B cell (primary cell): ENCODE data around the gene TMEM266. TPM values are rescaled to one million over a fixed set of nuclear protein-coding genes. Genes with fewer than 3 reads are reported as not detected.
A peak's percentile ranks its signal among the peaks of the same experiment; 100 is the strongest.

Experiments
- ATAC-seq: fragments of 200-7000 bp; cut with Tn5 transposase; one replicate; pipeline ENCODE4 v1.10.0; 2021; ENCODE audit warnings: low read depth, mild to moderate bottlenecking, moderate number of reproducible peaks, moderate library complexity
- CTCF ChIA-PET: fragments of 350-600 bp; sonication (Branson Sonifier 250); formaldehyde crosslinking; loops from one replicate; lab custom pipeline; 2021; ENCODE audit warnings: antibody characterized with exemption, inconsistent platforms; lab: Charles Lee
- POLR2A ChIA-PET: fragments of 350-600 bp; sonication (Branson Sonifier 250); formaldehyde crosslinking; loops from one replicate; lab custom pipeline; 2021; ENCODE audit warnings: antibody characterized with exemption; lab: Charles Lee
- DNase-seq: peaks from one replicate; pipeline ENCODE4 v3.0.0; 2013
- H2AFZ ChIP-seq: 2 replicates; pipeline ENCODE4 v1.6.1; 2012; ENCODE audit warnings: mild to moderate bottlenecking, low read depth, low read length; ENCODE audit not compliant: insufficient read depth, poor library complexity, severe bottlenecking
- H3K27ac ChIP-seq, 2 donors: 1 replicate in 1 of 2; 2 replicates in 1 of 2; pipeline ENCODE4 v1.5.1; 2012 to 2013; ENCODE audit warnings: low read length in 2 of 2, mild to moderate bottlenecking in 2 of 2, moderate library complexity in 1 of 2
- H3K27me3 ChIP-seq, 4 experiments: fragments of 200-600 bp in 1 of 4; sonication (generic) in 1 of 4; replicated peaks in 1 of 4; 1 replicate in 2 of 4; 2 replicates in 2 of 4; pipeline versions ENCODE4 v1.6.1 to v1.7.0; 2013 to 2016; ENCODE audit warnings: low read length in 3 of 4, mild to moderate bottlenecking in 2 of 4, mixed read lengths in 1 of 4, moderate library complexity in 1 of 4; ENCODE audit not compliant: insufficient read depth in 4 of 4, control insufficient read depth in 3 of 4; ENCODE audit errors: control extremely low read depth in 1 of 4
- H3K36me3 ChIP-seq, 2 experiments: replicated peaks in 1 of 2; 1 replicate in 1 of 2; 2 replicates in 1 of 2; pipeline versions ENCODE4 v1.6.1 to v1.7.1; 2013; ENCODE audit warnings: low read length in 1 of 2; ENCODE audit not compliant: insufficient read depth in 2 of 2, control insufficient read depth in 1 of 2; ENCODE audit errors: control extremely low read depth in 1 of 2, extremely low read depth in 1 of 2
- H3K4me1 ChIP-seq, 2 donors: fragments of 200-600 bp in 1 of 2; sonication (generic) in 1 of 2; 1 replicate in 1 of 2; 2 replicates in 1 of 2; pipeline versions ENCODE4 v1.5.1 to v1.6.1; 2013 to 2017; ENCODE audit warnings: low read length in 2 of 2; ENCODE audit not compliant: control insufficient read depth in 2 of 2, insufficient read depth in 2 of 2
- H3K4me2 ChIP-seq: replicated peaks from 2 replicates; pipeline ENCODE3; 2012; ENCODE audit warnings: mild to moderate bottlenecking, low read depth, low read length; ENCODE audit not compliant: poor library complexity, severe bottlenecking
- H3K4me3 ChIP-seq, 5 experiments: fragments of 200-600 bp in 1 of 5; sonication (generic) in 1 of 5; 1 replicate in 3 of 5; 2 replicates in 2 of 5; pipeline versions ENCODE4 v1.5.1 to v1.7.0; 2011 to 2016; ENCODE audit warnings: low read length in 4 of 5, mild to moderate bottlenecking in 4 of 5, low read depth in 2 of 5, control low read depth in 1 of 5, moderate library complexity in 1 of 5; ENCODE audit not compliant: insufficient read depth in 1 of 5; ENCODE audit errors: control extremely low read depth in 1 of 5, extremely low read depth in 1 of 5
- H3K79me2 ChIP-seq: fragments of 200-600 bp; sonication (generic); one replicate; pipeline ENCODE4 v1.6.0; 2016; ENCODE audit warnings: low read length; ENCODE audit not compliant: control insufficient read depth, insufficient read depth
- H3K9ac ChIP-seq: fragments of 200-600 bp; sonication (generic); 2 replicates; pipeline ENCODE4 v1.6.1; 2017; ENCODE audit warnings: mild to moderate bottlenecking, low read length, moderate library complexity
- H3K9me3 ChIP-seq, 3 donors: one replicate each; pipeline versions ENCODE4 v1.6.1 to v1.7.1; 2013; ENCODE audit warnings: low read length in 2 of 3; ENCODE audit not compliant: control insufficient read depth in 2 of 3, insufficient read depth in 1 of 3; ENCODE audit errors: control extremely low read depth in 1 of 3
- H4K20me1 ChIP-seq: 2 replicates; pipeline ENCODE4 v1.6.0; 2012; ENCODE audit warnings: mild to moderate bottlenecking, low read length; ENCODE audit not compliant: insufficient read depth, control insufficient read depth, poor library complexity, severe bottlenecking
- H3K27ac Mint-ChIP-seq: one replicate; pipeline ENCODE4 v1.8.0; 2021; ENCODE audit warnings: mixed read lengths
- H3K27me3 Mint-ChIP-seq: one replicate; pipeline ENCODE4 v1.8.0; 2021; ENCODE audit warnings: mixed read lengths
- H3K4me1 Mint-ChIP-seq: one replicate; pipeline ENCODE4 v1.8.0; 2021; ENCODE audit warnings: mixed read lengths
- H3K4me3 Mint-ChIP-seq: one replicate; pipeline ENCODE4 v1.8.0; 2021; ENCODE audit warnings: mixed read lengths
- H3K9me3 Mint-ChIP-seq: one replicate; pipeline ENCODE4 v1.8.0; 2022; ENCODE audit warnings: mixed read lengths; ENCODE audit not compliant: insufficient read depth
- EZH2 ChIP-seq: IDR thresholded peaks from 2 replicates; pipeline ENCODE4 v1.6.1; 2012; ENCODE audit warnings: borderline replicate concordance, low read depth, mild to moderate bottlenecking, moderate library complexity, low read length; ENCODE audit not compliant: insufficient read depth, poor library complexity, severe bottlenecking
- WGBS: methylation state at CpG from one replicate; pipeline ENCODE4 v1.1.5; 2013; ENCODE audit warnings: missing lambda C conversion rate; ENCODE audit not compliant: insufficient coverage; 5-methylcytosine and 5-hydroxymethylcytosine counted together
- intact Hi-C: fragments of 100-400 bp; cut with micrococcal nuclease; formaldehyde crosslinking; loops from one replicate; pipeline ENCODE4 v1.10.0; 2022
- polyA plus RNA-seq: library from polyadenylated mRNA; depleted of rRNA; stranded (reverse); fragments of >200 nt; gene quantifications from 2 replicates; pipeline ENCODE4 v1.2.3, GENCODE V29; 2012
- total RNA-seq, 2 donors: library from RNA; stranded (reverse); fragments of 120-200 nt in 1 of 2; gene quantifications; 1 replicate in 1 of 2; 2 replicates in 1 of 2; pipeline versions ENCODE4 v1.2.3 to v1.2.4, GENCODE V29; 2013 to 2022
- TF ChIP-seq, protein P1 (sequence below): fragments of 200-600 bp; IDR thresholded peaks from one replicate; pipeline ENCODE4 v1.8.0; 2022; ENCODE audit warnings: antibody characterized with exemption, mild to moderate bottlenecking

The TMEM266 gene
- total and polyA plus RNA-seq, 2 donors (not counting 1 experiment from before 2014, with no cell fraction given): not detected

DNA sequence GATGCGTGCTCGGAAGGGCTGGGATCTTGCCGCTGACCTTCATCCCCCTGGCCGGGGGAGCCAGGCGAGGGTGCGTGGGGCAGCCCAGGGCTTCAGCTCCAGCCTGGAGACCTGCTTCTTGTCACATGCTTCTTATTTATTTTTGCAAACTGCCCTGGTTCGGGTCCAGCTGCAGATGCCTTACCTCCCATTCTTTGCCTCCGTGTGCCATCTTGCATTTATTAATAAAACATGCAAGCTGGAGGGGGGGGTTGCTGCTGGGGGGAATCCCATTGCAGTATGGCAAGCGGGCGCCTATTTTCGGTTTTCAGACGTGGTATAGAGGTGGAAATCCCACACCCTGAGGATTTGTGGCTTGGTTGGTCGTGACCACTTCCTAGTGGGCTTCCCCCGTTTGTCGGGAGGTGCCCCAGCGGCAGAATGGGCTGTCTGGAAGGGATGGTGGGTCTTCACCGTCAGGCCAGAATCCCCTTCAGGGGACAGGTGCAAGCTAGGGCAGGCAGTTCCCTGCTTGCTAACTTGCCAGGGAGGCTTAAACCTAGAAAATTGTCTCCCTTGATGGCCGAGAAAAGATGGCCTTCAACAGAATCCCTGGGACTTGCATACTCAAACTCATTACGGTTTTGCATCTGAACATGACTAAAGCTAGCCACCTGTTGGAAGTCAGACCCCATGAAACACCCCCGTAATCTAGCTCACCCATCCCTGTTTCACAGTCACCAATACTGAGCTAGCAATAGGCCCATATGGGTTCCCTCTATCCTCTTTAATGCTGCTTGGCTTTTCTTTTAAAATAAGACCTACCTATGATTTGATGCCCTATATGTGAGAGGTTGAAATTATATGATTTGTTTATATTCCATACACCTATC is 569 bp downstream of the TMEM266 start:
- peaks cover 0 to 38% (median 22%) of the 10 kb centered on the region in 4 experiments for H3K27me3 ChIP-seq
- H3K36me3 ChIP-seq: no peaks in the 10 kb centered on the region
- DNase-seq: peak; percentile 71
- H3K9me3 Mint-ChIP-seq: no peaks in the 10 kb centered on the region
- no peaks in the 10 kb centered on the region for H3K79me2 ChIP-seq
- intact Hi-C loops: no loop called here
- H3K4me3 ChIP-seq: peak overlapping the region in 4 of 5 experiments; percentile 36 to 60 (median 53)
- H3K27ac ChIP-seq: no peak overlapping the region
- no peak overlapping the region for H3K27ac Mint-ChIP-seq
- peak overlapping the region; percentile 81 for H3K4me3 Mint-ChIP-seq
- no peaks in the 10 kb centered on the region for H3K9me3 ChIP-seq
- ChIA-PET CTCF (interaction anchor here (6.7 kb wide), 1 partner anchor 79 kb away, joined by 97 read pairs; no protein-coding TSS in a partner anchor), POLR2A (interaction anchor here (0.6 kb wide), 1 partner anchor 251 kb away, joined by 4 read pairs; no protein-coding TSS in a partner anchor)
- peaks cover 48% of the 10 kb centered on the region for H3K27me3 Mint-ChIP-seq
- H3K9ac ChIP-seq: peak overlapping the region; percentile 57
- H3K4me1 Mint-ChIP-seq: peaks cover 36% of the 10 kb centered on the region
- no peaks in the 10 kb centered on the region for H4K20me1 ChIP-seq
- no peak for TF ChIP-seq EZH2
- TF ChIP-seq, protein P1, sequence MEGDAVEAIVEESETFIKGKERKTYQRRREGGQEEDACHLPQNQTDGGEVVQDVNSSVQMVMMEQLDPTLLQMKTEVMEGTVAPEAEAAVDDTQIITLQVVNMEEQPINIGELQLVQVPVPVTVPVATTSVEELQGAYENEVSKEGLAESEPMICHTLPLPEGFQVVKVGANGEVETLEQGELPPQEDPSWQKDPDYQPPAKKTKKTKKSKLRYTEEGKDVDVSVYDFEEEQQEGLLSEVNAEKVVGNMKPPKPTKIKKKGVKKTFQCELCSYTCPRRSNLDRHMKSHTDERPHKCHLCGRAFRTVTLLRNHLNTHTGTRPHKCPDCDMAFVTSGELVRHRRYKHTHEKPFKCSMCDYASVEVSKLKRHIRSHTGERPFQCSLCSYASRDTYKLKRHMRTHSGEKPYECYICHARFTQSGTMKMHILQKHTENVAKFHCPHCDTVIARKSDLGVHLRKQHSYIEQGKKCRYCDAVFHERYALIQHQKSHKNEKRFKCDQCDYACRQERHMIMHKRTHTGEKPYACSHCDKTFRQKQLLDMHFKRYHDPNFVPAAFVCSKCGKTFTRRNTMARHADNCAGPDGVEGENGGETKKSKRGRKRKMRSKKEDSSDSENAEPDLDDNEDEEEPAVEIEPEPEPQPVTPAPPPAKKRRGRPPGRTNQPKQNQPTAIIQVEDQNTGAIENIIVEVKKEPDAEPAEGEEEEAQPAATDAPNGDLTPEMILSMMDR: no peak
- peaks cover 33 to 35% of the 10 kb centered on the region in 2 donors for H3K4me1 ChIP-seq
- peak overlapping the region; percentile 44 for H2AFZ ChIP-seq
- H3K4me2 ChIP-seq: peak overlapping the region; percentile 95
- 8% methylated on average over 20 of the region's 20 CpGs for WGBS
- no peak for ATAC-seq

DNA sequence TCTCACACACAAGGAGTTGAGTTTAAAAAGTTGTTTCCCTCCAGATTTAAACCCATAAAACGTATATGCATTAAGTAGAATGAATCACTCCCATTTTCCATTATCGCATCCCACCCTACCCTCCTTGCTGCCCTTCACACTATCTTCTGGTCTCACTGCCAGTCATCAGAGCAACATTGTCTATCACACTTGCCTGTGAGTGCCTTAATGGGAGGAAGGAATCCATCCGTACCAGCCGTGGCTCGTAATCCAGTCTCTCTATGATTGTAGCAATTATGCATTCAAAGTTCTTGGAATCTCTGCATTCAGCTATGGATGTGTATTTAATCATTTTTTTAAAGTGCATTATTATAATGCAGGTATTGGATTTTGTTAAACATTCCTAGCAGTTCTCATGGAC is 1.9 kb downstream of the TMEM266 start:
- 100% methylated on average over 1 of the region's 5 CpGs for WGBS
- H3K9me3 ChIP-seq: no peaks in the 10 kb centered on the region

More for the DNA sequence above, 1.9 kb downstream of the TMEM266 start:
- peaks cover 29 to 32% of the 10 kb centered on the region in 2 donors for H3K4me1 ChIP-seq
- H3K79me2 ChIP-seq: no peaks in the 10 kb centered on the region
- H3K27me3 ChIP-seq: peaks cover 0 to 41% (median 23%) of the 10 kb centered on the region in 4 experiments
- POLR2A ChIA-PET: no interaction called here
- Mint-ChIP-seq H3K4me3 (no peak overlapping the region), H3K27ac (no peak overlapping the region), H3K4me1 (peaks cover 34% of the 10 kb centered on the region), H3K27me3 (peaks cover 56% of the 10 kb centered on the region), H3K9me3 (no peaks in the 10 kb centered on the region)
- H4K20me1 ChIP-seq: no peaks in the 10 kb centered on the region
- H2AFZ ChIP-seq: no peak overlapping the region
- CTCF ChIA-PET: interaction anchor here (6.7 kb wide), 1 partner anchor 78 kb away, joined by 97 read pairs; no protein-coding TSS in a partner anchor
- no peaks in the 10 kb centered on the region for H3K36me3 ChIP-seq
- ATAC-seq: no peak
- H3K27ac ChIP-seq: no peak overlapping the region
- H3K9ac ChIP-seq: no peak overlapping the region
- no peak for DNase-seq
- no peak for TF ChIP-seq EZH2
- TF ChIP-seq, protein P1: no peak
- no peak overlapping the region for H3K4me2 ChIP-seq
- H3K4me3 ChIP-seq: no peak overlapping the region
- intact Hi-C loops: no loop called here
